Transverse colon (tissue), 4 donors: ENCODE measurements around the gene SFXN4. TPM values are rescaled to one million over a fixed set of nuclear protein-coding genes. Genes with fewer than 3 reads are reported as not detected.

Source experiments
- DNase-seq: peaks from one replicate; pipeline ENCODE4 v3.0.0-alpha.2; 2019
- H3K27ac ChIP-seq, 4 donors: fragments of 200-600 bp; sonication (generic); 2 replicates each; pipeline ENCODE4 v1.5.1; 2016 to 2018; ENCODE audit warnings: inconsistent platforms in 4 of 4
- H3K27me3 ChIP-seq: fragments of 200-600 bp; sonication (generic); 2 replicates; pipeline ENCODE4 v1.5.1; 2017; ENCODE audit warnings: inconsistent platforms
- H3K36me3 ChIP-seq, 4 donors: fragments of 200-600 bp; sonication (generic); 2 replicates each; pipeline ENCODE4 v1.5.1; 2017 to 2019; ENCODE audit warnings: inconsistent platforms in 4 of 4
- H3K4me1 ChIP-seq, 4 donors: fragments of 200-600 bp; sonication (generic); 2 replicates each; pipeline ENCODE4 v1.5.1; 2017 to 2020; ENCODE audit warnings: inconsistent platforms in 4 of 4
- H3K4me3 ChIP-seq, 4 donors: fragments of 200-600 bp; sonication (generic); 1 replicate in 1 of 4; 2 replicates in 3 of 4; pipeline versions ENCODE4 v1.5.1 to v1.6.1; 2017 to 2019; ENCODE audit warnings: inconsistent platforms in 4 of 4
- H3K9me3 ChIP-seq, 2 donors: fragments of 200-600 bp; sonication (generic); 2 replicates each; pipeline ENCODE4 v1.5.1; 2017 to 2019; ENCODE audit warnings: inconsistent platforms in 2 of 2
- EP300 ChIP-seq: sonication (generic); formaldehyde crosslinking; IDR thresholded peaks from one replicate; pipeline ENCODE4 v1.6.1; 2017; ENCODE audit warnings: antibody characterized with exemption, low read depth
- POLR2A ChIP-seq: fragments of 450-650 bp; IDR thresholded peaks from one replicate; pipeline ENCODE4 v1.6.1; 2016; ENCODE audit warnings: antibody characterized with exemption, mild to moderate bottlenecking, moderate library complexity
- POLR2AphosphoS5 ChIP-seq, 3 donors: sonication (generic); formaldehyde crosslinking; IDR thresholded peaks; one replicate each; pipeline ENCODE4 v1.6.1; 2016; ENCODE audit warnings: antibody characterized with exemption in 3 of 3
- WGBS, 2 donors: methylation state at CpG; one replicate each; pipeline ENCODE4 v1.1.5; 2018; ENCODE audit warnings: low coverage in 1 of 2; 5-methylcytosine and 5-hydroxymethylcytosine counted together
- in situ Hi-C, 4 donors: fragments of 200-750 bp; cut with MboI; loops; one replicate each; pipeline versions ENCODE4 v1.15.0 to v1.15.1; 2017; ENCODE audit warnings: low sequenced_read_pairs in 3 of 4, low pct_ligation_motif_present in 1 of 4, low pct_unique_long_range_greater_than_20kb in 1 of 4
- intact Hi-C: fragments of 100-400 bp; cut with DNase I; formaldehyde crosslinking; loops from one replicate; pipeline ENCODE4 v1.15.1; 2023; ENCODE audit warnings: low total_unique reads
- total RNA-seq, 4 donors: library from RNA; depleted of rRNA; stranded (reverse); fragments of >200 nt; gene quantifications; one replicate each; pipeline ENCODE4 v1.1.0, GENCODE V29; 2016
- TF ChIP-seq, protein P1 (sequence below), 5 experiments: fragments of 200-600 bp in 3 of 5; fragments of 450-650 bp in 2 of 5; sonication (generic) in 3 of 5; IDR thresholded peaks; 1 replicate in 2 of 5; 2 replicates in 3 of 5; pipeline ENCODE4 v1.5.1; 2016 to 2017; ENCODE audit warnings: antibody characterized with exemption in 5 of 5, inconsistent platforms in 3 of 5, mild to moderate bottlenecking in 2 of 5, moderate library complexity in 1 of 5

SFXN4 gene
- total RNA-seq, 4 donors from 2014 or later: 15.0 to 61.3 (median 27.7) TPM

DNA sequence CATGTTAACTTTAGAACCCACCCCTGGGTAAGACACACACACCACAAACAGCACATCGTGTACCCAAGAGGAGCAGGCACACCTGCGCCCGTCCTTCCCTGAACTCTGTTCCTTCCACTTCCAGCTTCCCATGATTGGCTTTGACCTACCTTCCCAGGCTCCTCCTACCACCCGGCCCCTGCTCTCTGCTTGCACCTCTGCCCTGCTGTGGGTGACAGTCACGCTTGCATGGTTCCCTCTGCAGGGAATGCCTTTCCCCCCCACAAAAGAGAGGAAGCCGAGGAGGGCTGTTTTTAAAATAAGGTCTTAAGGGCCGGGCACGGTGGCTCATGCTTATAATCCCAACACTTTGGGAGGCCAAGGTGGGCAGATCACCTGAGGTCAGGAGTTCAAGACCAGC is 16.4 kb downstream of the SFXN4 start:
- Histone ChIP-seq H3K9me3 (no peaks in the 10 kb centered on the region), H3K27ac (no peak overlapping the region), H3K36me3 (peaks cover 0 to 43% (median 18%) of the 10 kb centered on the region in 4 donors), H3K4me1 (no peaks in the 10 kb centered on the region), H3K27me3 (no peaks in the 10 kb centered on the region), H3K4me3 (no peak overlapping the region)
- in situ Hi-C loops: loop anchor here in 1 of 4 donors (25.0 kb wide), 1 partner anchor 112 kb away; the partner anchor contains the start of gene NANOS1
- no peak for DNase-seq
- intact Hi-C loops: no loop called here
- 94% methylated on average over 8 of the region's 8 CpGs; no CpG with 5 or more reads in 1 of the 2 donors for WGBS, 2 donors
- no peak for TF ChIP-seq POLR2A
- TF ChIP-seq, protein P1, sequence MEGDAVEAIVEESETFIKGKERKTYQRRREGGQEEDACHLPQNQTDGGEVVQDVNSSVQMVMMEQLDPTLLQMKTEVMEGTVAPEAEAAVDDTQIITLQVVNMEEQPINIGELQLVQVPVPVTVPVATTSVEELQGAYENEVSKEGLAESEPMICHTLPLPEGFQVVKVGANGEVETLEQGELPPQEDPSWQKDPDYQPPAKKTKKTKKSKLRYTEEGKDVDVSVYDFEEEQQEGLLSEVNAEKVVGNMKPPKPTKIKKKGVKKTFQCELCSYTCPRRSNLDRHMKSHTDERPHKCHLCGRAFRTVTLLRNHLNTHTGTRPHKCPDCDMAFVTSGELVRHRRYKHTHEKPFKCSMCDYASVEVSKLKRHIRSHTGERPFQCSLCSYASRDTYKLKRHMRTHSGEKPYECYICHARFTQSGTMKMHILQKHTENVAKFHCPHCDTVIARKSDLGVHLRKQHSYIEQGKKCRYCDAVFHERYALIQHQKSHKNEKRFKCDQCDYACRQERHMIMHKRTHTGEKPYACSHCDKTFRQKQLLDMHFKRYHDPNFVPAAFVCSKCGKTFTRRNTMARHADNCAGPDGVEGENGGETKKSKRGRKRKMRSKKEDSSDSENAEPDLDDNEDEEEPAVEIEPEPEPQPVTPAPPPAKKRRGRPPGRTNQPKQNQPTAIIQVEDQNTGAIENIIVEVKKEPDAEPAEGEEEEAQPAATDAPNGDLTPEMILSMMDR (IDR thresholded peaks at IDR 0.05): no peak
- no peak for TF ChIP-seq EP300
- no peak for TF ChIP-seq POLR2AphosphoS5 (IDR thresholded peaks at IDR 0.05)

DNA sequence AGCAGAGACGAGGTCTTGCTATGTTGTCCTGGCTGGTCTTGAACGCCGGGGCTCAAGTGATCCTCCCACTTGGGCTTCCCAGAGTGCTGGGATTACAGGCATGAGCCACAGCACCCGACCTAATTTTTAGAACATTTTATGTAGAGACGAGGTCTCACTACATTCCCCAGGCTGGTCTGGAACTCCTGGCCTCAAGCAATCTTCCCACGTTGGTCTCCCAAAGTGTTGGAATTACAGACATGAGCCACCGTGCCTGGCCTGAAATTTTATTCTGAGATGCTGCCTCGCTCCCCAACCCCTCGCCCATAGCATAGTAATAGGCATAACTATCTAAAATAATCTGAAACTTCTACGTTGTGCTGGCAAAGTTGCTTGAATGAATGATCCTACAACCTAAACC is 21.9 kb downstream of the SFXN4 start:
- intact Hi-C loops: no loop called here
- no peak for TF ChIP-seq POLR2A
- TF ChIP-seq, protein P1 (IDR thresholded peaks at IDR 0.05): no peak
- no peak for TF ChIP-seq POLR2AphosphoS5 (IDR thresholded peaks at IDR 0.05)
- TF ChIP-seq EP300: no peak
- 95 to 98% methylated on average over 7 to 9 of the region's 10 CpGs for WGBS, 2 donors

DNA sequence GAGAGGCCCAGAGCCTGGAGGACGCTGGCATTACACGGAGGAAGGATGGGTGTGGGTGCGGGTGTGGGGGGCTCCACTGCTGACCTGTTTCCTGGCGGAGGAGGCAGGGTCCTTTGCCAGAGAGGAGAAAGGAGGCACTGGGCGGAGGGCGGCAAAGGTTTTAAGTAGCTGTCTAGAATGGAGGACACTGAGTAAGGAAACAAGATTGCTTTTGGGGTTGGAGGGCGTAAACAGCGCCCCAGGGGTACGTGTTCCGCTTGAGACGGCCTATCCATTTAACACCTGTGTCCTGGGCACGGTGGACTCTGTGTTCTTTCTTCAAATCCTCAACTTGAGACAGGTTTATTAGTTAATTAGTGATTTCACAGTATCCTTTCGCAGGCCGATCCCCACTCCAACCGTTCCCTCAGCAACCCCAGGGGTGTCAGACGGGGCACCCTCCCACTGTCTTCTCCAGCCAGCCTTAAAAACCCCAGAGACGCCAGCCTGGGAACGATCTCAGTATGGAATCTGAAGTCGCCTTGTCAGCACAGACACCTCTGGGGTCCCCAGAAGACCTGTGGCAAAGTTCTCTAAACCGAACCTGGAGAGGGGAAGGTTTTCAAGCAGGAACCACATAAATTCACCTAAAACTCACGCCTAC is 24.8 kb downstream of the SFXN4 start:
- H3K36me3 ChIP-seq: peaks cover 0 to 5% (median 0%) of the 10 kb centered on the region in 4 donors
- no peaks in the 10 kb centered on the region for H3K4me1 ChIP-seq
- no peaks in the 10 kb centered on the region for H3K27me3 ChIP-seq
- TF ChIP-seq, protein P1 (IDR thresholded peaks at IDR 0.05): no peak
- TF ChIP-seq EP300 (no peak), POLR2A (no peak), POLR2AphosphoS5 (IDR thresholded peaks at IDR 0.05) (no peak)
- no peak overlapping the region for H3K27ac ChIP-seq
- no peak for DNase-seq
- no peaks in the 10 kb centered on the region for H3K9me3 ChIP-seq
- WGBS, 2 donors: 85 to 89% methylated on average over 7 to 21 of the region's 21 CpGs
- no peak overlapping the region for H3K4me3 ChIP-seq
- intact Hi-C loops (no loop called here), in situ Hi-C loops (loop anchor here in 1 of 4 donors (25.0 kb wide), 1 partner anchor 103 kb away; the partner anchor contains the start of gene NANOS1)

More for the DNA sequence above, 21.9 kb downstream of the SFXN4 start:
- H3K9me3 ChIP-seq: no peaks in the 10 kb centered on the region
- H3K36me3 ChIP-seq: peaks cover 0 to 18% (median 8%) of the 10 kb centered on the region in 4 donors
- in situ Hi-C loops: loop anchor here in 1 of 4 donors (25.0 kb wide), 1 partner anchor 106 kb away; the partner anchor contains the start of gene NANOS1
- H3K27ac ChIP-seq: no peak overlapping the region
- no peak overlapping the region for H3K4me3 ChIP-seq
- no peak for DNase-seq
- no peaks in the 10 kb centered on the region for H3K4me1 ChIP-seq
- H3K27me3 ChIP-seq: no peaks in the 10 kb centered on the region

DNA sequence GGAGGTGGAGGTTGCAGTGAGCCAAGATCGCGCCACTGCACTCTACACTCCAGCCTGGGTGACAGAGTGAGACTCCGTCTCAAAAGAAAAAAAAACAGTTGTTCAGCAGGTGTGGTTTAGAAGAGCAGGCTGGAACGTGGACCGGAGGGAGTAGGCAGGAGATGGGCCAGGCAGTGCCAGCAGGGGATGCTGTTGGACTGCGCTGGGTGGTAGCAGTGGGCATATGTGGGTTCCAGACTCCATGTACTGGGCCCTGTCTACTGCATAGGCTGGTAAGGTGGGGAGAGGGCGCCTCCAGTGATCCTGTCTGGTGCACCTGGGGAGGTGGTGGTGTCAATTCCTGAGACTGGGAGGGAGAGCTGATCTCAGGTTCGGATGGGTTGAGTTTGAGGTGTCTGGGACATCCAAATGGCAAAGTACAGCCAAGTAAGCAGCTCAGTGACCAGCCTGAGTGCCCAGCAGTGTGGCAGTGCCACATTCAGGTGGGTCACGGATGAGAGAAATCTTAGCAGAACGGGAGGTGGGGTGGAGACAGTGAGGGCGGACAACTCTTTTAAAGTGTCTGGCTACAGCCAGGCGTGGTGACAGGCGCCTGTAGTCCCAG is 25.9 kb downstream of the SFXN4 start:
- Histone ChIP-seq H3K27me3 (no peaks in the 10 kb centered on the region), H3K4me1 (no peaks in the 10 kb centered on the region), H3K27ac (no peak overlapping the region), H3K4me3 (no peak overlapping the region), H3K9me3 (no peaks in the 10 kb centered on the region), H3K36me3 (peaks cover 0 to 5% (median 0%) of the 10 kb centered on the region in 4 donors)
- 83 to 89% methylated on average over 2 to 13 of the region's 13 CpGs for WGBS, 2 donors
- intact Hi-C loops: no loop called here
- in situ Hi-C loops: loop anchor here in 1 of 4 donors (25.0 kb wide), 1 partner anchor 102 kb away; the partner anchor contains the start of gene NANOS1
- no peak for TF ChIP-seq EP300
- TF ChIP-seq, protein P1 (IDR thresholded peaks at IDR 0.05): peak; percentile 16 to 33 (median 23)
- no peak for DNase-seq
